Urinary bladder (tissue), 4 donors: ENCODE measurements around the gene PCDHGC4. TPM values are rescaled to one million over a fixed set of nuclear protein-coding genes. Genes with fewer than 3 reads are reported as not detected.

Source experiments
- DNase-seq: peaks from one replicate; pipeline ENCODE4 v3.0.0-alpha.2; 2015; ENCODE audit errors: extremely low spot score
- H3K27ac ChIP-seq: one replicate; pipeline ENCODE4 v1.5.1; 2013; ENCODE audit warnings: low read depth, mild to moderate bottlenecking, moderate library complexity
- H3K36me3 ChIP-seq: one replicate; pipeline ENCODE4 v1.6.1; 2013; ENCODE audit warnings: mild to moderate bottlenecking, moderate library complexity; ENCODE audit not compliant: insufficient read depth
- H3K4me1 ChIP-seq: one replicate; pipeline ENCODE4 v1.6.1; 2013; ENCODE audit warnings: mild to moderate bottlenecking, moderate library complexity; ENCODE audit not compliant: insufficient read depth
- H3K4me3 ChIP-seq: one replicate; pipeline ENCODE4 v1.5.1; 2013; ENCODE audit warnings: low read depth, low read length
- WGBS: extraction: QIAGEN DNeasy Blood & Tissue Kit; methylation state at CpG from one replicate; pipeline ENCODE4 v1.1.7; 2013; 5-methylcytosine and 5-hydroxymethylcytosine counted together
- polyA plus RNA-seq: library from polyadenylated mRNA; stranded (reverse); fragments of 200-250 nt; gene quantifications from one replicate; pipeline ENCODE4 v1.2.3, GENCODE V29; 2013
- total RNA-seq: library from RNA; depleted of rRNA; stranded (reverse); fragments of >200 nt; gene quantifications from one replicate; pipeline ENCODE4 v1.2.3, GENCODE V29; 2014
- donor health status: healthy with polysubstance abuse.
- donor health status: healthy.

The PCDHGC4 gene
- total and polyA plus RNA-seq, 2 donors, result 0.23 to 6.8 TPM

DNA sequence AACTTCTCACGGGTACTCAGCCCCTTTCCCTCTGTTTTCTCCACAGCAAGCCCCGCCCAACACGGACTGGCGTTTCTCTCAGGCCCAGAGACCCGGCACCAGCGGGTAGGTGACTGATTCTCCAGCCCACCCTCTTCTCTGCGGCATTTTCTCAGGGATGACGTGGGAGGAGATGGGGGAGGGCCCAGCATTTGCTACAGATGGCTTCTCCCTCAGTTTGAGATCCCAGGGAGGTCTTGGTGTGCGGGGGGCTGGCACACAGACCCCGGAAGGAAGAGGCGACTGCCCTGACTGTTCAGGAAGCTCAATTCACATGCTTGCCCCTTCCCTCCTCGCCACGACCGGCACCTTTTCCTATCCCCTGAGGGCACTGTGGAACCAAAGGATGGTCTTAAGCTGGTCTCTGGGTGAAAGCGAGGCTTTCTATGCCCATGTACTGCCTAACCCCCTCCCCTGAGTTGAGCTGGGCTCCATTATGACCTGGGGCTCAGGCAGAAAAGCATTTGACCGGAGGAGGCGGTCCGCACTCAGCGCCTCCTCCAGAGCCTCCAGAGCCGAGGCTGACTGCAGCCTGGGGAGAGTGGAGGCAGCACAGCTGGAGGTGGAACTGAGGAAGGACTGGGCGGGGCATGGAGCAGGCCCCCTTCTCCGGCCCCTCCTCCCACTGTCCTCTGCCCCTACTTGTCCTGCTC is 10.1 kb downstream of the PCDHGC4 start:
- WGBS, result 65% methylated on average over 22 of the region's 22 CpGs
- DNase-seq, result no peak
- H3K4me1 ChIP-seq, result no peaks in the 10 kb centered on the region
- H3K36me3 ChIP-seq, result no peaks in the 10 kb centered on the region
- H3K4me3 ChIP-seq, result no peak overlapping the region
- no peak overlapping the region for H3K27ac ChIP-seq

DNA sequence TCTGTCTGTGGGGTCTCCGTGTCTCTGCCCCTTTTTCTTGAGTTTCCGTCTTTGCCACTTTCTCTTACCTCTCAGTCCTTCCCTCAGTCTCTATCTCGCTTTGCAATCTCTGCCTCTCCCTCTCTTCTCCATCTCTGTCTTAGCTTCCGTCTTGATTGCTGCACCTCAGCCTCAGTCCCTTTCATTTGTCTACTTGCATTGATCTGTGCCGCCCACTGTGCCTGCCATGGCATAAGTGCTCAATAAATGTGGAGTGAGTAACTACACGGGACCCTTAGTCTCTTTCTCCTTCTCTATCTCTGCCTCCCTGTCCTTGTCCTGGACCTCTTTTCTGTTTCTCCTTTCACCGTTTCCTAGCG is 10.6 kb downstream of the PCDHGC4 start:
- H3K4me1 ChIP-seq, result no peaks in the 10 kb centered on the region
- H3K27ac ChIP-seq, result no peak overlapping the region
- no peak overlapping the region for H3K4me3 ChIP-seq
- no peaks in the 10 kb centered on the region for H3K36me3 ChIP-seq
- WGBS, result 85% methylated on average over 8 of the region's 8 CpGs
- DNase-seq, result no peak

DNA sequence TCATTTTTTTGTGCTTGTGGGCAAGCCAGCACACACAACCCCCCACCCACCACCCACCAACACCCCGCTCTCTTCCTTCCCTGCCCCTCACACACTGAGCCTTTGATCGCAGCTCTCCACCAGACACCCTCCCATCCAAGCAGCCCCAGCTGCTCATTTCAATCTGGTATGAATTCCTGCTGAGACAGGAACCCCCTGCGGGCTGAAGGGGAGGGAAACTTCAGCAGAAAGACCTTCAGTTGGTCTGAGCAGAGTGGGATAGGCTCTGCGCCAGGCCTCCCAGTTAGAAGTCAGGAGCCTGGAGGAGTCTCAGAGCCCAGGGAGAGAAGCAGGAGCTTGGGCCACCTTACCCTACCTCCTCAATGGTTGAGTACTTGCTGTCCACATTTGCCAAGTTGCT is 11.2 kb downstream of the PCDHGC4 start:
- Histone ChIP-seq H3K4me3 (no peak overlapping the region), H3K27ac (no peak overlapping the region), H3K4me1 (no peaks in the 10 kb centered on the region), H3K36me3 (no peaks in the 10 kb centered on the region)
- 68% methylated on average over 4 of the region's 4 CpGs for WGBS
- no peak for DNase-seq

DNA sequence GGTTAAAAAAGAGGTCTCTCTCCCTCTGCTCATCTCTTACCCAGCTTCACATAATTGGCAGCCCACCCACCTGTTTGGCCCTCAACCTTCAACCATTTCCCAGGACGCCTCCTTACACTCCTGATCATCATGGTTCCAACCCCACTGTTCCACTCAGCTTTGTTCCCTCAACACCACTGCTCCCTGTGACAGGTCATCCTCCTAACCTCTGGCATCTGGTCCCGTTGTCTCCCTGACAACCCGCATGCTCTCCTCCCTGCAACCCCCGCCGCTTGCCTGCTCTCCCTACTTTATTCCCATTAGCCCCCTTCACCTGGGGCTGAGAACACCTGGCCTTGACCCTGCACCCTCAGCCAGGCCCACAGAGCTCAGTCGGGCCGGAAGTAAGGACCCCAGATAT is 16.9 kb downstream of the PCDHGC4 start:
- no peak for DNase-seq
- no peaks in the 10 kb centered on the region for H3K36me3 ChIP-seq
- WGBS, result 80% methylated on average over 7 of the region's 7 CpGs

DNA sequence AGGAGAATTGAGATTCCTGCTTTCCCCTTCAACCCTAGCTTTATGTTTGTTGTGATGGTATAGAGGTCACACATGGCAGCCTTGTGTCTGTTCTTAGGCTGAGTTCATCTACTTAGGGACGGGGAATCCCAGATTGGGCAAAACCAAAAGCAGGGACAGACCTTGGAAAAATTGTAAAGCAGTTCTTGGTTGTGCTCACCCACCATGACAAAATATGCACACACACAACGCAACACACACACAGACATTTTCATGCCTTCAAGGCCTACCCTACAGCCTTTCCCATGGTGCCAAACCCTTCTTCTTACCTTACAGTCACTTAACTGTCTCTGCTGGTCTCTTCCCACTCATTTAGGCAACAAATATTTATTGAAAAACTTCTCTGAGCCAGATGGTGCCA is 18.9 kb downstream of the PCDHGC4 start:
- WGBS, result 95% methylated on average over 2 of the region's 2 CpGs
- Histone ChIP-seq H3K27ac (no peak overlapping the region), H3K4me3 (no peak overlapping the region), H3K4me1 (no peaks in the 10 kb centered on the region), H3K36me3 (no peaks in the 10 kb centered on the region)
- DNase-seq, result no peak

More for the DNA sequence above, 16.9 kb downstream of the PCDHGC4 start:
- Histone ChIP-seq H3K4me3 (no peak overlapping the region), H3K4me1 (no peaks in the 10 kb centered on the region), H3K27ac (no peak overlapping the region)

DNA sequence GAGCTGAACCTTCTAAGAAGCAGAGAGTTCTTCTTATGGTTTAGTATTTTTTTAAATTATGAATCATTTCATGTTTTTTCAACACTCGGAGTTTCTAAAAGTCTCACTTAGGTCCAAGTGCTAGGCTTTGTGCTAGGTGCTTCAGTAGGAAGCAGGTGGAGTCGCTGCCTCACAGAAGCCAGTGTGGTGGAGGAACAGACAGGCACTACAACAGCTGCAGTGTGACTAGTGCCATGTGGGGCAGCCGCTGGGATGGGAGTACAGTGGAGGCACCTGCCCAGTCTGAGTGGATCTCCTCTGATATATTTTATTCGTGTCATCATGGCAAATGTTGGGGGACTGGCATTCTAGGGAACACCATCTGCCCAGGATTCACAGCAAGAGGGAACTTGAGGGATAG is 19.4 kb downstream of the PCDHGC4 start:
- H3K27ac ChIP-seq, result no peak overlapping the region
- no peak for DNase-seq
- H3K36me3 ChIP-seq, result no peaks in the 10 kb centered on the region
- no peaks in the 10 kb centered on the region for H3K4me1 ChIP-seq
- WGBS, result 96% methylated on average over 4 of the region's 4 CpGs
- no peak overlapping the region for H3K4me3 ChIP-seq

DNA sequence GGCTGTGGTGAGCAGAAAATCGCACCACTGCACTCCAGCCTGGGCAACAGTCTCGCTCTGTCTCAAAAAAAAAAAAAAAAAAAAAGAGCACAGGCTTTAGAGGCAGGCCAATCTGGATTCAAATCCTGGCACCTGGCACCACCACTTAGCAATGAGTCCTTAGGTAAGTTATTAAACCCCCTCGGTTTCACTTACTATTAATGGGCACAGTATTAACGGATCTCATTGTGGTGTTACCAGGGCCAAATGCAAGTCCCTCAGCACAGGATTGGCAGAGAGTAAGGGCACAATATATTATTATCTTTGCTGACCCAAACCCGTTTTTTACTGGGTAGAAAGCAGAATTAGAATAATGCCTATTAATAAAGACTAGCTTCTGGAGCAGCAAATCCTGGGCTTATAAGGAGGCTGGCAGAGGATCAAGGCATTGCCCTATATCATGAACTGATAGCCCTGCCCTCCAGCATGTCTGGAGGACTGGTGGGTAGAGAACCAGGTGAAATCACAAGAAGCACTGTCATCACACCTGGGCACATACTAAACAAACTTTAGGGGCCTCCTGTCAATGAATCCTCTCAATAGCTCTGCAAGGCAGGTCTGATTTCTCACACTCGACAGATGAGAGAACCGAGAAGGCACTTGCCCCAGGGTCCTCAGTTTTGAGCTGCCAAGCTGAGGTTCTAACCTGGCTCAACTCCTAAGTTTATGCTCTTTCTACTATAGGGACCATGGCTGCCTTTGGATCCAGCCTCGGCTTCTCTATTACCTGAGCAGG is 21.7 kb downstream of the PCDHGC4 start:
- no peak for DNase-seq
- no peaks in the 10 kb centered on the region for H3K4me1 ChIP-seq
- no peak overlapping the region for H3K27ac ChIP-seq
- 80% methylated on average over 8 of the region's 8 CpGs for WGBS
- no peak overlapping the region for H3K4me3 ChIP-seq
- H3K36me3 ChIP-seq, result no peaks in the 10 kb centered on the region

DNA sequence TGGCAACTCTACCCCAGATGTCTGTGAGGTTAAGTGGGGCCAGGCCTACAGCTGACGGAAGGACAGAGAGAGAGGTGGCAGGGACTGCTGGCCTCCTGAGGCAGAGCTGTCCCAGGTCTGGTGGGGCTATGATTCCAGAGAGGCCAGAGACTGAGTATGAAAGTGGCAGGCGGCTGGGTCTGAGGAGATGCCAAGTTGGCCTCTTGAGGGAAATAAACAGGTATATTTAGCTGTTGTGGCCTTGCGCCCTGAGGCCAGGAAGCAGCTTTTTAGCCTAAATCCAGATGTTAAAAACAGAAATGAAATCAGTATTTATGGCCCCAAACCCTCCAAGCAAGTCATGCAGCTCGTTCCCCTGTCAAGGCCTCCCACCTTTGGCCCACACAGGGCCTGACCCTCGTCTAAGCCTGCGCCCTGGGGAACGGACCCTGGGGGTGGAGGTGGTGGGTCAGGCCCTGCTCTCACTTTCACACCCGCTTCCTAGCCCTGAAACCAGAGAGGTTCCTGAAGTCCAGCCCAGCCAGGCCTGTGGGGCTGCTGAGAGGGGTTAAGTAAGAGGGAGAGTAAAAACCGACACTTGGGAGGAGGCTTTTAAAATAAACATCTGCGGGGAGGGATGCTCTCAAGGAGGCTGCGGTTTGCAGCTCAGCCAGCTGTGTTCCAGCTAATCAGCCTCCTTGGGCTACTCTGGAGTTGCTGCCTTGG is 22.7 kb downstream of the PCDHGC4 start:
- no peaks in the 10 kb centered on the region for H3K36me3 ChIP-seq
- DNase-seq, result no peak
- no peaks in the 10 kb centered on the region for H3K4me1 ChIP-seq
- WGBS, result 30% methylated on average over 11 of the region's 11 CpGs
- H3K4me3 ChIP-seq, result no peak overlapping the region
- peak overlapping the region; percentile 92 for H3K27ac ChIP-seq

DNA sequence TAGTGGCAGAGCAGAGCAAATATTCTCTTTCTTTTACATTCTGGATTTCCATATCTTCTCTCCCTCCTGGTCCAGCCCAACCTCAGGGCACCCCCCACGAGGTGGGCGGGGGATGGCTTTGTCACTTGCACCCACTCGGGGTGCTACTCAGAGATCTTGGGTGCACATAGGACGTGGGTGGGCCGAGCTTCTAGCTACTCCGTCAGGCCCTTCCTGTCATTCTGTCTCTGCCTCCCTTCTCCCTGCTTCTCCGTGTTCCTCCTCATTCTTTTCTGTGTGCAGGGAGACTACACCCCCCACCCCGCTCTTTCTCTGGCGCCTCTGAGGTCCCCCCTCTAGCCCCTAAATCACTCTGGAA is 23.6 kb downstream of the PCDHGC4 start:
- no peaks in the 10 kb centered on the region for H3K36me3 ChIP-seq
- 21% methylated on average over 9 of the region's 9 CpGs for WGBS
- H3K27ac ChIP-seq, result peak overlapping the region; percentile 78
- H3K4me3 ChIP-seq, result peak overlapping the region; percentile 14
- no peaks in the 10 kb centered on the region for H3K4me1 ChIP-seq
- DNase-seq, result no peak

DNA sequence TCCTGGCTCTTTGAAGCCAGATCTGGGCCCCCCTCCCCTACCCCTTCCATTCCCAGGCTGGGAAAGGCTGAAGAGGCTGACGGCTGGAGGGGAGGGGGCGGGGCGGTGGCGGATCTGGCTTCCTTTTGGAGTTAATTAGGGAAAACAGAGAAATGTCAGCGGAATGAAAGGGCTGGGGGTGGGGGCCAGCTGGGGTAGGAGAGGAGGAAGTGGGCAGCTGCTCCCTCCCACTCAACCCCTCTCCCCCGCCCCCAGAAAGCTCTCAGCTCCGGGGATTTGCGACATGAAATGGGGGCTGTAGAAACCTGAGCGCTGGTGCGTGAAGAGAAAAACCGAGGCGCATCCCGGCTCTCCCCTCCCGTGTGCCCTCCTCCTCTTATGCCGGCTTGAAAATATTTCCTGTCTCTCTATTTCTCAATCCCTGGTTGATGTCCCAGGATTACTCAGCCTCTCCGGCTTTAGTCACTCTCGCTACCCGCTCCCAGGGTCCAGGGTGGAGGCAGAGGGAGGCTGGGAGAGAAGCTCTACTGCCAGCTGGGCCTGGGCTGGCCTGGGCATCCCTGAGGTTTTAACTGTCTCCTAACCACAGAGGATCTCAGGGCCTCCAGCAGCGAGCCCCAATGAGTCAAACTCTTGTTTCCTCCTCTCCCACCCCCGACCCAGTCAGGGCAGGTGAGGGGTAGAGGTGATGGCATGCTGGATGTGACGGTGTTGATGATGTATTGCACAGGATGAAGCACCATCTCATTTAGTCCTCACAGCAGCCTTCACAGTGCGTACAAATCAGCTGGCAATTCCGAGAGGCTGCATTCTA is 24.2 kb downstream of the PCDHGC4 start:
- peak overlapping the region; percentile 78 for H3K27ac ChIP-seq
- no peaks in the 10 kb centered on the region for H3K4me1 ChIP-seq
- peak overlapping the region; percentile 14 for H3K4me3 ChIP-seq
- WGBS, result 18% methylated on average over 23 of the region's 23 CpGs
- no peak for DNase-seq
- no peaks in the 10 kb centered on the region for H3K36me3 ChIP-seq

DNA sequence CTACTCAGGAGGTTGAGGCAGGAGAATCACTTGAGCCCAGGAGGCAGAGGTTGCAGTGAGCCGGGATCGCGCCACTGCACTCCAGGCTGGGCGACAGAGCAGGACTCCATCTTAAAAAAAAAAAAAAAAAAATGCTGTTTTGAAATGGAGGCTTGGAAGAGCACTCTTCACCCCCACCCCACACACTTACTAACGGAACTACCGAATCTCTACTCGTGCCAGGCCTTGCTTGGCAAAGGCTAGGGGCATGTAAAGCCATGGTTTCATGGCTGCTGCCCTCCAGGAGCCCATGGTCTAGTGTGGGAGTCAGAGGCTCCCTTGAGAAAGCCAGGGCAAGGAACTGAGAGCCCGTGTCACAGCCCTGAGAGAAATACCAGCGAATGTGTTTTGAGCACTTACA is 25.3 kb downstream of the PCDHGC4 start:
- WGBS, result 89% methylated on average over 9 of the region's 9 CpGs

DNA sequence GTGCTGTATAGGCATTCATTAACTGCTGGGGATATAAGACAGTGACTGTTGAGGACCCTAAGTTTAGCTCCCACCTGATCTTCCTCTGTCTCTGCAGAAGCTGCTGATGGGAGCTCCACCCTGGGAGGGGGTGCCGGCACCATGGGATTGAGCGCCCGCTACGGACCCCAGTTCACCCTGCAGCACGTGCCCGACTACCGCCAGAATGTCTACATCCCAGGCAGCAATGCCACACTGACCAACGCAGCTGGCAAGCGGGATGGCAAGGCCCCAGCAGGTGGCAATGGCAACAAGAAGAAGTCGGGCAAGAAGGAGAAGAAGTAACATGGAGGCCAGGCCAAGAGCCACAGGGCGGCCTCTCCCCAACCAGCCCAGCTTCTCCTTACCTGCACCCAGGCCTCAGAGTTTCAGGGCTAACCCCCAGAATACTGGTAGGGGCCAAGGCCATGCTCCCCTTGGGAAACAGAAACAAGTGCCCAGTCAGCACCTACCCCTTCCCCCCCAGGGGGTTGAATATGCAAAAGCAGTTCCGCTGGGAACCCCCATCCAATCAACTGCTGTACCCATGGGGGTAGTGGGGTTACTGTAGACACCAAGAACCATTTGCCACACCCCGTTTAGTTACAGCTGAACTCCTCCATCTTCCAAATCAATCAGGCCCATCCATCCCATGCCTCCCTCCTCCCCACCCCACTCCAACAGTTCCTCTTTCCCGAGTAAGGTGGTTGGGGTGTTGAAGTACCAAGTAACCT is 26.2 kb downstream of the PCDHGC4 start:
- no peak overlapping the region for H3K27ac ChIP-seq
- H3K4me1 ChIP-seq, result no peaks in the 10 kb centered on the region
- WGBS, result 89% methylated on average over 14 of the region's 14 CpGs
- H3K4me3 ChIP-seq, result no peak overlapping the region
- H3K36me3 ChIP-seq, result no peaks in the 10 kb centered on the region
- no peak for DNase-seq

More for the DNA sequence above, 25.3 kb downstream of the PCDHGC4 start:
- Histone ChIP-seq H3K4me3 (no peak overlapping the region), H3K36me3 (no peaks in the 10 kb centered on the region), H3K4me1 (no peaks in the 10 kb centered on the region), H3K27ac (no peak overlapping the region)
- no peak for DNase-seq
